ENCODE measurements around the gene ZNF699. TPM values are rescaled to one million over a fixed set of nuclear protein-coding genes. Genes with fewer than 3 reads are reported as not detected.
"Not testable (repeated sequence)": the region's sequence is repeated elsewhere in the genome, so short reads cannot be mapped to it uniquely, and the experiment has no call there.

ZNF699 gene
- total RNA-seq = 7.2 and 9.4 TPM in 2 replicates

- DNase-seq = peak; percentile 98
These were observed at the start of gene ZNF699 for GRCh38 chr19:9309139-9309973. ZNF699 (minus strand) TSS chr19:9309838; CDS start chr19:9305119, 4,719 bp downstream.

DNA sequence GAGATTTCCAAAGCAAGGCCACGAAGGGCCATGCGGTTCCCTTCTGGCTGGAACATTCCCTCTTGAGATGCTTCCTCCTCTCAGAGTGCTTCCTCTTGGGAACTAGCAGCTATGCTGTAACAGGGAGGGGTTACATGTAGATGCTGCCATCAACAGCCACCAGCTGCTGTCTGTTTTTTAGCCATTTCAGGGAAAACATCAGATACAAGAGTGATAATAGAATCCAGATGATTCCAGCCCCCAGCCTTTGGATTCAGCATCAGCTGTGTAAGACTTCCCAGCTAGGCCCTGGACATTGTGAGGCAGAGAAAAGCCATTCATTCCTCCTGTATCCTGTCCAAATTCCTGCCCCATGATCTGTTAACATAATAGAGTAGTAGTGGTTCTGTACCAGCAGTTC lies 45.0 kb upstream of the ZNF699 start:
- DNase-seq = no peak

DNA sequence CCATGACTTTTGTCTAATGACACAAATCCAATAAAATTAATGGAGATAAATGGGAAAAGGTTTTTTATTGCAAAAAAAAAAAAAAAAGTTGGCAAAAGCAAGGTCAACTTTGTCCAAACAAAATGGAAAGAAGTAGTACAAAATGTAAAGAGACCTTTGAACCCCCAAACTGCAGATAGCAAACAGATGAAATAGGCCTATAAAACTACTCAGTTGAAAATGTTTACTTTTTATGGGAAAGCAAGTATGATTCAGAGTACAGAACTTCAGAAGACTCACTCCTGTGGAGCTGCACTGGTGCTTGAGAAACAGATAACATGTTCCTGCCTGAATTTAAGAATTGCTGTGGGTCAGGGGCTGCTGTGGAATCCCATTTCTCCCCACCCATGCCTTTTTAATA lies 43.4 kb upstream of the ZNF699 start:
- no peak for DNase-seq

DNA sequence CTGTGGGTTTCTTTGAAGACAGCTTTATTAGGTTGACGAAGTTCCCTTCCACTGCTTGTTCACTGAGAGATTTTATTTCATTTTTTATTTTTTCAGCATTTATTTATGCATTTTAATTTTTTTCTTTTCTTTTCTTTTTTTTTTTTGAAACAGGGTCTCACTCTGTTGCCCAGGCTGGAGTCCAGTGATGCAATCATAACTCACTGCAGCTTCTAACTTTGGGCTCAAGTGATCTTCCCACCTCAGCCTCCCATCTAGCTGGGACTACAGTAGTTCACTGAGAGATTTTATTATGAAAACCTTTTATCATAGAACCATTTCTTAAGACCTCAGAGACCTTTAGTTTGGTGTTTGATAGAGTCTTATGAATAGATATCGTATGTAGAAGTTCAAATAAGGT lies 42.9 kb upstream of the ZNF699 start:
- no peak for DNase-seq

- no peak for DNase-seq
These were observed 39.0 kb upstream of the ZNF699 start for GRCh38 chr19:9348671-9349070.

GRCh38 chr19:9348253-9348652 lies 38.6 kb upstream of the ZNF699 start:
- DNase-seq = no peak

DNA sequence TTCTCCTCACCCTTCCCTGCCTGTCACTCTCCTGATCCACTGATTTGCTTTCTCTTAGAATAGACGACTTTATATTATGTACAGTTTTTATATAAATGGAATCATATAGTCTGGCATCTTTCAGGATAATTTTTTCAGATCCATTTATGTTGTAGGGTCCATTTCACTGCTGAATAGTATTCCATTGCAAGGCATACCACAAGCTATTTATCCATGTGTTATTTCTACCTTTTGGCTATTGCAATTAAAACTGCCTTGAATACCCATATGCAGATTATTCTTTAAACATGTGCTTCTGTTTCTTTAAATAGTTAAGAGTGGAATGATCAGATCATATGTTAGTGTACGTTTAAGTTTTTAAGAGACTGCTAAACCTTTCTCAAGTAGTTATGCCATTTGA lies 35.4 kb upstream of the ZNF699 start:
- no peak for DNase-seq

DNA sequence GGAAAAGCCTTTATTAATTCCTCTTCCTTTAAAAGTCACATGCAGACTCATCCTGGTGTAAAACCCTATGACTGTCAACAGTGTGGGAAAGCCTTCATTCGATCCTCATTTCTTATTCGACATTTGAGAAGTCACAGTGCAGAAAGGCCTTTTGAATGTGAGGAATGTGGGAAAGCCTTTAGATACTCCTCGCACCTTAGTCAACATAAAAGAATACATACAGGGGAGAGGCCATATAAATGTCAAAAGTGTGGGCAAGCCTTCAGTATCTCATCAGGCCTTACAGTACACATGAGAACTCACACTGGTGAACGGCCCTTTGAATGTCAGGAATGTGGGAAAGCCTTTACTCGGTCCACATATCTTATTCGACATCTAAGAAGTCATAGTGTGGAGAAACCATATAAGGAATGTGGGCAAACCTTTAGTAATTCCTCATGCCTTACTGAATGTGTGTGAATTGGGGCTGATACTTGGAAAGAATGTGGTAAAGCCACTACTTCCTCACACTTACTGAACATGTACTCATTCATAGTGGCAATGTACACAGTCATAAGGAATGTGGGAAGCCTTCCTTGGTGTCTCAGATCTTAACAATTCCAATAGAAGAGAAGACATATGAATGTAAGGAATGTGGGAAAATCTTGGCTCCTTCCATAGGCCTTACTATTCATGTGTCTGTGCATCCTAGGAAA lies 33.1 kb upstream of the ZNF699 start:
- DNase-seq = peak; percentile 10

- no peak for DNase-seq
These were observed 20.4 kb upstream of the ZNF699 start for GRCh38 chr19:9329999-9330398.

DNA sequence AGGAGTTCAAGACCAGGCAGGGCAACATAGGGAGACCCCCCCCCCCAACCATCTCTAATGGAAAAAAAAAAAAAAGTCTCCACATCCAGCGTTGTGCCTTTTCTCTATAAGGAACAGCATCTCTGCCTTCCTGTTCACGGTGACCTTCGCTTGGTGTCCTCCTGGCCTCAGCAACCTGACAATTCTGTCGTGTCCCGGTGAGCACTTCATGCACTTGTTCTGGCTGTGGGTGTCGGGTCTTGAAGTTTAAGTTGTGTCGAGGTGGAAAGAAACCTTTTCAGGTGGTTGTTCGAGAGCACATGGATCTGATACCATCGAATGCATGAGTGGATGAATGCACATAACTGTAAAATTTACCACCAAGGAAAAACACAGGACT lies 14.9 kb upstream of the ZNF699 start:
- peak; percentile 3 for DNase-seq

DNA sequence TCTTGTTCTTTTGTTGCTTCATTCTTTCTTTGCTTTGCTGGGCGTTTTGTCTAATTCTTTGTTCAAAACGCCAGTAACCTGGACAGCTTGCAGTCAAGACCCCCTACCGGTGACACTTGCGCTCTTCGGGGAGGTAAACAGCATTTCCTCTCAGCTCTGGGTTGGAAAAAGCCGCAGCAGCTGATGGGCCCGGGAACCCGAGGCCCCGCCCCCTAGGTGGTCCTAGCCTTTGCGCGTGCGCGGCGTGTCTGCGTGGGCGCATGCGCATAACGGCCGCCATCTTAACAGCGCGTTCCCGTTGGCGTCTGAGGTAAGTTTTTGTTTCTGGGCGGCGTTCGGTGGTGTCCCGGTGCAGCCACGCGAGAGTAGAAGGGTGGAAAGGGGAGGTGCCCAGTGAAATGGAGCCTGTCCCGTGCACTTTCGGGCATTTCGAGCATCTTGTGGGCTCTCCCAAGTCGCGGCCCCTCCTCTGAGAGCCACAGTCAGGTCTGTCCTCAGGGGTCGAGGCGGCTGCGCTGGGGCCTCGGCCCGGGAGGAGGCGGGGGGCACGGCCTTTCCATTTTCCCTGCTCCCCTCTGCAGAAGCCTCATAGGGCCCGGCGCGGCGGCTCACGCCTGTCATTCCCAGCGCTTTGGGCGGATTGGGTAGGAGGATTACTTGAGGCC lies 14.4 kb upstream of the ZNF699 start, which contains the start of gene ZNF559:
Gene ZNF559 (plus strand): TSS at position 261 of the 665 bp plus-strand sequence. CDS start 14,371 bp downstream, outside the sequence.
- peak; percentile 97 for DNase-seq

DNA sequence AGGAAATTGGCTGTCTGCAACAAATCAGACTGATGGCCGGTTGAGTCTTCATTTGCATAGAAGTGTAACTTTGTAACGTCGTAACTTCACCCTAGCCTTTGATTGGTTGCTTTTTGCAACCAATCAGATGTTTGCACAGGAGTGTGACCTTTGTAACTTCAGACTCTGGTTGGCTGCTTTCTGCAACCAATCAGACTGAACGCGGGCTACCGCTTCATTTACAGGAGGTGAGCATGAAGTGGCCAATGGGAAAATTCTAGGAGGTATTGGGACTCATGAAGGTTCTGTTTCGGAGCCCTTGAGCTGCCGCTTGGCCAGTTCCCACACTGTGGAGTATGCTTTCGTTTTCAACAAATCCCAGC lies 13.9 kb upstream of the ZNF699 start:
- DNase-seq = peak; percentile 93

GRCh38 chr19:9322201-9322600 lies 12.6 kb upstream of the ZNF699 start:
- DNase-seq = not testable (repeated sequence)

- DNase-seq = not testable (repeated sequence)
These were observed 12.1 kb upstream of the ZNF699 start for GRCh38 chr19:9321756-9322155.

GRCh38 chr19:9321338-9321737 lies 11.7 kb upstream of the ZNF699 start:
- DNase-seq = no peak

DNA sequence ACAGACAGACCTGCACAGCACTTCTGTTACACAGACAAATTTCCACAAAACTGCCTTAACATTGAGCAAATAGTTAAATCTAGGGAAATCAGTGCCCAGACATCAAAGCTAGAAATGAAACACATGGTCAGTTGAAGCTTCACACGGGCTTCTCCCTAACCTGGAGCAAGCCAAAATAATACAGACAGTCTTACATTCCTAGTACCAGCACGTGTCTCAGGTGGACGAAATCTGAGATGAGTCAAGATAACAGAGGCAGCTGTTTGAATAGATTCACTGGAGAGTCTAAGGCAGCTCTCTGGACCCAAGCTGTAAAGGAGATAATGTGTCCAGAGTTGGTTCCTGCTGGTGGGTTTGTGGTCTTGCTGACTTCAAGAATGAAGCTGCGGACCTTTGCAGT lies 4.1 kb upstream of the ZNF699 start:
- DNase-seq = no peak

GRCh38 chr19:9309974-9310446 lies 372 bp upstream of the ZNF699 start:
- DNase-seq = peak; percentile 93

DNA sequence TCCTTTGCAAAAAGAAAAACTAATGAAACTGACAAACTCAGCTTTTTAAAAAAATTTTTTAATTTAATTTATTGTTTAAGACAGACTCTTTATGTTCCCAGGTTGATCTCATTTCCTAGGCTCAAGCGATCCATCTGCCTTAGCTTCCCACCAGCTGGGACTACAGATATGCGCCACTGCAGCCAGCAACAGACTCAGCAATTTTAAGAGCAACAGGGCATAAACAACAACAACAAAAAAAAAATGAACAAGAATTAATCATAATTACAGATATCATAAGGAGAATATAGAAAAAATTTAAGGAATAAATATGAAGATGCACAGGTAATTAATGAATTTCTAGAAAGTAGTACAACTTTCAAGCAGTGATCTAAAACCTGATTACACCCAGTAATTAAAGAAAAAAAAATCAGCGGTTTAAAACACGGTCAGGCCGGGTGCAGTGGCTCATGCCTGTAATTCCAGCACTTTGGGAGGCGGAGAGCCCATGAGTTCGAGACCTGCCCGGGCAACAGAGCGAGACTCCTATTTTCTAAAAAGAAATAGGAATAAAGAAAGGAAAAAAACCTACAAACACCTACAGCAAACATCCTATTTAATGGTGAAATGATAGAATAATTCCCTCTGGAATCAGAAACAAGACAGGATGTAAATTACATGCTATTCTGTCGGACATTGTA lies 1.4 kb downstream of the ZNF699 start:
- DNase-seq = no peak

GRCh38 chr19:9306443-9306842 lies 3.2 kb downstream of the ZNF699 start:
- no peak for DNase-seq

DNA sequence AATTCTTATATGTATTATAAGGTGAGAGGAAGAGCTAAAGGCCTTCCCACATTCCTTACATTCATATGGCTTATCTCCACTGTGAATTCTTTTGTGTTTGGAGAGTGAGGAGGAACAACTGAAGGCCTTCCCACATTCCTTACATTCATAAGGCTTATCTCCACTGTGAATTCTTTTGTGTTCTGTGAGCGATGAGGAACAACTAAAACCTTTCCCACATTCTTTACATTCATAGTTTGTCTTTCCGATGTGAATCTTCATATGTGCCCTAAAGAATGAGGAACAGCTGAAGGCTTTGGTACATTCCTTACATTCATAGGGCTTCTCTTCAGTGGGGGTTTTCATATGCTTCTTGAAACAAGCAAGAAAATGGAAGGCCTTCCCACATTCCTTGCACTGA lies 13.3 kb downstream of the ZNF699 start:
- DNase-seq = no peak

DNA sequence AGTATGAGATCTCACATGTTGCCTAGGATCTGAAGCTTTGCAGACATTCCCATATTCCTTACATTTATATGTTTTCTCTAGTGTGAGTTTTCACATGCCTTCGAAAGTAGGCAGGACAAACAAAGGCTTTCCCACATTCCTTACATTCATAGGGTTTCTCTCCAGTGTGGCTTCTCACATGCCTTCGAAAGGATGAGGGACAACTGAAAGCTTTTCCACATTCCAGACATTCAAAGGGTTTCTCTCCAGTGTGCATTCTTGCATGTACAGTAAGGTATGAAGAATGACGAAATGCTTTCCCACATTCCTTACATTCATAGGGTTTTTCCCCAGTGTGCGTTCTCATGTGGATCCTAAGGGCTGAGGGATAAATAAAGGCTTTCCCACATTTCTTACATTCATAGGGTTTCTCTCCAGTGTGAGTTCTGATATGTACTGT lies 14.2 kb downstream of the ZNF699 start:
- DNase-seq = no peak

DNA sequence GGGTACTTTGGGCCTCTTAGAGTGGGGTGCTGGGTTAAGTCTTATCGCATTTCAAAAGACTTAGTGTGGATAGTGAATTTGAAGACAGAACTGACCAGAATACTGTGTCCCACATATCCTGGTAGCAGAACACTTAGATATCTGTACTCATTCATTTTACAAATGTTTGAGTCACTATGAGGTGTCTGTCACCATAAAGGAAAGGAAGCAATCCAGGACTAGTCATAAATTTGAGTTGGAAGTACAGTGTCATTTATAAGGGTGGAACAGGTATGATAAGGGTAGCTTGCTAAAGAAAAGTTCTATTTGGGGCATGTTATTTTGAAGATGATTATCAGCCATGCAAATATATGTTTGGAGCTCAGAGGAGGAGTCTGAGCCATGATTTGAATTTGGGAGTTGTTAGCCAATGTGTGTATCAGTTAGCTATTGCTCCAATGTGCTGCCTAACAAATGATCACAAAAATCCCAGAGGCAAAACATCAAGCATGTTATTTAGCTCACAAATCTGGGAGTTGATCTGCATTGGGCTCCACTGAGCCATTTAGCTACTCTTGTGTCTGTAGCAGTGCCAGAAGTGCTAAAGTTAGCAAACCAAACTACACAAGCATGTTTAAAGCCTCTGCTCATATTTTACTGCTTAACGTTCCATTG lies 20.3 kb downstream of the ZNF699 start:
- no peak for DNase-seq
